ENCODE measurements around the gene ENTPD2.
"Not testable (repeated sequence)": the region's sequence is repeated elsewhere in the genome, so short reads cannot be mapped to it uniquely, and the experiment has no call there.

Gene ENTPD2

DNA sequence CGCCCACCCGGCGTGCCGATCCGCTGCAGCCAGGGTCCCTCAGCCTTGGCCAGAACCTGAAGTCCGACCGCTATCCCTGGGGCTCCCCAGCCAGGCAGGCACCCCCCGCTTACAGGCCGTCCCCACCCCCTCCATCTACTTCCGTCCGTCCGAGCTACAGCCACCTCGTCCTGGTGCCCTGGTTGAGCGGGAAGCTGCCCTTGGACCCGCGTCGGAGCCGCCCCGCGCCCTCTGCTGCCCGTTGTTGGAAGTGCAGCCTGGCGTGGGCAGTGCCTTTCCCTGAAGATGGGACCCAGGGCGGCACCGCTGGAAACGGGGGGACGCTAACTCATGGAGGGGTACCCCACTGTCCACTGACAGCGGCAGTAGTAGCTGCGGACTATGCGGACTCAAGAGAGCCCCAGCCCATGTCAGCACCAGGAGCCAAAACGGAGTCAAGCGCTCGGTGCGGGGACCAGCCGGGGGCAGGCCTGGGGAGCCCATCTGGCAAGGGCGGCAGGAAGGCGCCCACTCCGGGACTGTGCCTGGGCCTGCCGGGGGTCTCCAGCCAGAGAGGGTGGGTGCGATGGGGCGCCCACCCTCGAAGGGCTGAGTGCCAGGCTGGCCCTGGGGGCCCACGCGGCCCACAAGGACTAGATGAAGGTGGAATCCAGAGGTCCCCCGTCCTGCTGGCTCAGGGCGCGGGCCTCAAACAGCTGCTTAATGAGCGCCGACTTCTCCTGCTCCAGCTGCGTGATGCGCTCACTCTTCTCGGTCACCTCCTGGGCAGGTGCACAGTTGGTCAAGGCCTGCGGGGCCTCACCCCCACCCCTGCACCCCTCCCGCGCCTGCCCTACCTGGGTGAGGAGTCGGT, 10.4 kb upstream of the ENTPD2 start:
- DNase-seq (ENCODE audit: low spot score), result peak; percentile 56

DNA sequence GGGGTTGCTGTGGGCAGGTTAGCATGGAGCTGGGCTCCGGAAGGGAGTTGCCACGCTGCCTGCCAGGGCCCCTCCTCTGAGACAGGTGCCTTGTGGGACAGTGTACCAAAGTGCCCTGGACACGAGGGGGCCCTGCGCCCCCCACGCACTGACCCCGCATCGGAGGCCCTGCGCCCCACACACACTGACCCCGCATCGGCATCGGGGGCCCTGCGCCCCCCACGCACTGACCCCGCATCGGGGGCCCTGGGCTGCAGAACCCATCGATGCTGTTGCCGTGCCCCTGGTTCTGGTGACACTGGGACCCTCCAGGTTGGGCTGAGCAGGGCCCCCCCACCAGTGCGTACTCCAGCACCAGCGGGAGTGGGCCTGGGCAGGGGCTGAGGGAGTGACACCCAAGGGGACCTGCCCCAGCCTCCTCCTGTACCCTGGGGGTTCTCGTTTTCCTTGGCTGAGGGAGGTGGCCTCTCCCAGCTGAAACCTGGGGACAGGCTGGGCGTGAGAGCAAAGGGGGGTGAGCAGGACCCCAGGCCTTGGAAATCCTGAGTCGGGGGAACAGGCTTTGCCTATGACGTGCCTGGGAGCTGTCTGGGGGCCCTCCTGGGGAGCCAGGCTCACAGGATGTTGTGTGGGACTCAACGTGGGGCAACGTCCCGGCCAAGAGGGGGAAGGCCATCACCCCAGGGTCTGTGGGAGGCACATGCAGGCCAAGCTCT, 9.6 kb upstream of the ENTPD2 start:
- no peak for DNase-seq (ENCODE audit: low spot score)

DNA sequence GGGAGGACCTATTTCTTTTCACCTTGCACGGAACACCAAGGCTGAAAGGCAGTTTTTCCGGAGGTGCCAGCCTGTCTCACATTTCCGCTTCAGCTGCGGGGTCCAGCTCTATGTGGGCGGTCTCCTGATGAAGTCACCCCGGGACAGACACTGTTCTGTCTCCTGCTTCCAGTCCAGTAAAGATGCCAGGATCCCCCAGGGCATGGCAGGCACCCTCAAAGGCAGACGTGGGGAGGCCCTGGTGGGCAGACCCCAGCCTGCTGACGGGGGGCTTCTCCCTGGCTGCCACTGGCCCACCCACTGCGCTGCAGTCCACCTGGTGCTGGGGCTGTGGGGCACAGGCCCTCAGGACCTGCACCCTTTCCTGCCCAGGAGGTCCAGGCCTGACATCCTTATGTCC, 8.9 kb upstream of the ENTPD2 start:
- DNase-seq (ENCODE audit: low spot score), result not testable (repeated sequence)

DNA sequence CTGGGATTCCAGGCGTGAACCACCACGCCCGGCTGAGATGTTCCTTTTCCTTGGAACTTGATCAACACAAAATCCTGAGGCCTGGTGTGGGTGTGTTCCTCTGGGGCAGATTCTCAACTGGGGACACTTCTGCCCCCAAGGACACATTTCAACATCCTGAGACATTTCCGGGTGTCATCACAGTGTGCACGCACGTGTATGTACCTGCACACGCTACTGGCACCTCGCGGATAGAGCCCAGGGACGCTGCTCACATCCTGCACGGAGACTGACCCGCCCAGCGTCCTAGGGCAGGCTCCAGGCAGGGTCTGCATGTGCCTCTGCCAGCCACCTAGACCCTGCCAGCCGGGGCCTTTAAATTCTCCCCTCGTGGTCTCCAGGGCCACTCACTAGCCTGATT, 8.5 kb upstream of the ENTPD2 start:
- DNase-seq (ENCODE audit: low spot score), result no peak

DNA sequence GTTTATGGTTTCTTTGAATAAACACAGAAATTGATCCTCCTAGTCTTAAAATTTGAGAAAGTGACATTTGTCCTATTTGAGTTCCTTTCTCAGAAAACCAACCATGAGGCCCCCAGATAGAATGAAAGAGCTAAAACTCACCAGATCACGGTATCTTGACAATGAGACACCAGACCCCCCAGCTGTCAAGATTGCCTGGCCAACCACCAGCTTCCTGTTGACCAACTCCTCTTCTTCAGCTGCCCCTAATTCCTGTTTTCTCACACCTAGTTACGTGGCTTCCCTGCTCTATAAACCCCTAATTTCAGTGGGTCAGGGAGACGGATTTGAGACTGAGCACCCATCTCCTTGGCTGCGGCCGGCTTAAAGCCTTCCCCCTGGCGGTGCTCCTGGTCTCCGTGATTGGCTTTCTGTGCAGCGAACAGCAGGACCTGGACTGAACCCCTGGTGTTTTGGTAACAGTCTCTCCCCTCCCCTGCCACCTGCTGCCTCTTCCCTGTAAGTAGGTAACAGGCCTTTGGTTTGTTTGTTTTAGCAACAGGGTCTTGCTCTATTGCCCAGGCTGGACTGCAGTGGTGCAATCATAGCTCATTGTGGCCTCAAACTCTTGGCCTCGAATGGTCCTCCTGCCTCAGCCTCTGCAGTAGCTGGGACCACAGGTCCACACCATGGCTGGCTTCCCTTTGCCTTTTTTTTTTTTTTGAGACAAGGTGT, 4.8 kb upstream of the ENTPD2 start:
- DNase-seq (ENCODE audit: low spot score), result peak; percentile 58

DNA sequence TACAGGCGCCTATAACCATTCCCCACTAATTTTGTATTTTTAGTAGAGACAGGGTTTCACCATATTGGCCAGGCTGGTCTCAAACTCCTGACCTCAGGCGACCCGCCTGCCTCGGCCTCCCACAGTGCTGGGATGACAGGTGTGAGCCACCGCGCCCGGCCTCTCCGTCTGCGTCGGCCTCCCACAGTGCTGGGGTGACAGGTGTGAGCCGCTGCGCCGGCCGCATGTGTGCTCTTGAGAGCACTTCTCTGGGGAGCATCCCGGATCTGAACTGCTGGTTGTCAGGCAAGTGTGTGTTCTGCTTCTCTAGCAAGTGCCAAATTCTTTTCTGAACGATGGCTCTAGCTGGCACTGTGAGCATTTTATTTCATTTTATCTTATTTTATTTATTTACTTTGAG, 3.7 kb upstream of the ENTPD2 start:
- no peak for DNase-seq (ENCODE audit: low spot score)

DNA sequence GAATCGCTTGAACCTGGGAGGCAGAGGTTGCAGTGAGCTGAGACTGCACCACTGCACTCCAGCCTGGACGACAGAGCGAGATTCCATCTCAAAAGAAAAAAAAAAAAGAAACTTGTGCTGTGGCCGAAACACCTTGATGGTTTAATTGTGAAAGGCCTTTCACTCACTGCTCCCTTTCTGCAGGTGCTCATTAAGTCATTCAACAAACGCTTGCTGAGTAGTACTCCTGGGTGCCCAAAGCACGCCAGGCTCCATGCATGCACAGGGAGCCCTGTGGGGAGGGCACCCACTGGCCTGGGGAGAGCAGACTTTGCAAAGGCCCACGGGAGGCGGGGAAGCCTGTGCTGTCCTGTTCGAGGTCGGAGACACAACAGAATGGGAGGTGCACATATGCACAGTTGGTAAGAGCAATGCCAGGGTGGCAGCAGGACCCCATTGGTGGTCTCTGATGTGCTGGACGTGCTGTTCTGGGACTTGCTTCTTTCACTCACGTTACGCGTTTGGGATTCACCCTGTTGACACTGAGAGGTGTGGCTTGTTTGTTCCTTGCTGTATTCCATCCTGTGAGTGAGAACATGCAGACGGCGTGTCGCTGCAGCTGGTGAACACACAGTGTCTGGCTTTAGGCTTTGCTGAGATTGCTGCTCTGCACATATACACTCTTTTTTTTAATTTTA, 3.0 kb upstream of the ENTPD2 start:
- DNase-seq (ENCODE audit: low spot score), result no peak

DNA sequence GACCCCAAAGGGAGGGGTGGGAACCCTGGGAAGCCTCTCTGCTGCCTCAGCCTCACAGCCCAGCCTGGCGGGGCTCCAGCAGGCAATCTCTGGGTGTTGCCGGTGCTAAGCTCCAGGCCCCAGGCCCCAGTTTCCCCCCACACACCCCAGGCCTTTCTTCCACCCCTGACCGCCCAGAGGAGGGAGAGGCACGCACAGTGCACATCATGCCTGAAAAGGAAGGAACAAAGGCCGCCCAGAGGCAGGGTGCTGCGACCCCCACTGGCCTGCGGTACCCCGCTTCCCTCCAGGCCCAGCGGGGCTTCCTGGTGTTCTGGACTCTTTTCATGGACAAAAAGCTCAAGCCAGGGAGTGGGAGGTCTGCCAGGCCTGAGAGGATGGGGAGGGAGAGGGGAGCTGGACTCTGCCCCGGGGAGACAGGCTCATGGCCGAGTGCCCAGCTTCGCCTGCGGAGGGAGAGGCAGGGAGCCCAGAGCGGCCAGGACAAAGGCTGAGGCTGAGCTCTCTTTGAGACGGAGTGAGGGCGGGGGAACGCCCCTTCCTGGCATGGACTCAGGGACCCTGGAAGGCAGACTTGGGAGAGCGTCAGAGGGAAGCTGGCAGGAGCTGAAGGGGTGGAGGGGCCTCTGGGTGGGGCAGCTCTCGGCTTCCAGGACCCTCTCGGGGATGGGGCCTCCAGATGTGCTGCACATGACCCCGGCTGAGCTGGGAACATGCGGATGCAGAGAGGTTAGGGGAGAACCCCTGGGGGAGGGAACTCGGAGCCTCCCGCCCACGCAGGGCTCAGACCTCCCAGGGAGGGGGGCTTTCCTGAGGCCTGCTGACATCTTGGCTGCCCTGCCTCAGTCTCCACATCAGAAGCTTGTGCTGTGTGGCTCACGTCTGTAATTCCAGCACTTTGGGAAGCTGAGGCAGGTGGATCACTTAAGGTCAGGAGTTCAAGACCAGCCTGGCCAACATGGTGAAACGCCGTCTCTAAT, 1.8 kb upstream of the ENTPD2 start:
- no peak for DNase-seq (ENCODE audit: low spot score)

DNA sequence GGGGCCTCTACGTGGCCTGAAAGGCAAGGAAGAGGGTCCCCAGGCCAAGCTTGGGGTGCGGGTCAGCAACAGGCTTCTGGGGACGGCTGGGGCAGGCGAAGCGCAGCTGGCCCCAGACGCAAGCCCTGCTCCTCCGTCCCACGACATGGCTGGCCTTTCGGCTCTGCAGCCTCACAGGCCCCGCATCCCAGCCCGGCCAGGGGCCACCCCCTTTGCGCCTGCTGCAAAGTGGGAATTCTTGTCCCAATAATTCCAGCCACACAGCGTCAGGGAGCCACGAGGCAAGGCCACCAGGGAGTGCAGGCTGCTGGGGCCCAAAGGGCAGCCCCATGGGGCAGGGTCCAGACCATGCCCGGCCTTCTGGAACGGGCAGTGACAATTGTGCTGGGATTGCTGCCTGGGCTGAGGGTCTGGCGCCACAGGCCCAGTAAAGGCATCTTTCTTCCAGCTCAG, 1.1 kb upstream of the ENTPD2 start:
- DNase-seq (ENCODE audit: low spot score), result no peak

DNA sequence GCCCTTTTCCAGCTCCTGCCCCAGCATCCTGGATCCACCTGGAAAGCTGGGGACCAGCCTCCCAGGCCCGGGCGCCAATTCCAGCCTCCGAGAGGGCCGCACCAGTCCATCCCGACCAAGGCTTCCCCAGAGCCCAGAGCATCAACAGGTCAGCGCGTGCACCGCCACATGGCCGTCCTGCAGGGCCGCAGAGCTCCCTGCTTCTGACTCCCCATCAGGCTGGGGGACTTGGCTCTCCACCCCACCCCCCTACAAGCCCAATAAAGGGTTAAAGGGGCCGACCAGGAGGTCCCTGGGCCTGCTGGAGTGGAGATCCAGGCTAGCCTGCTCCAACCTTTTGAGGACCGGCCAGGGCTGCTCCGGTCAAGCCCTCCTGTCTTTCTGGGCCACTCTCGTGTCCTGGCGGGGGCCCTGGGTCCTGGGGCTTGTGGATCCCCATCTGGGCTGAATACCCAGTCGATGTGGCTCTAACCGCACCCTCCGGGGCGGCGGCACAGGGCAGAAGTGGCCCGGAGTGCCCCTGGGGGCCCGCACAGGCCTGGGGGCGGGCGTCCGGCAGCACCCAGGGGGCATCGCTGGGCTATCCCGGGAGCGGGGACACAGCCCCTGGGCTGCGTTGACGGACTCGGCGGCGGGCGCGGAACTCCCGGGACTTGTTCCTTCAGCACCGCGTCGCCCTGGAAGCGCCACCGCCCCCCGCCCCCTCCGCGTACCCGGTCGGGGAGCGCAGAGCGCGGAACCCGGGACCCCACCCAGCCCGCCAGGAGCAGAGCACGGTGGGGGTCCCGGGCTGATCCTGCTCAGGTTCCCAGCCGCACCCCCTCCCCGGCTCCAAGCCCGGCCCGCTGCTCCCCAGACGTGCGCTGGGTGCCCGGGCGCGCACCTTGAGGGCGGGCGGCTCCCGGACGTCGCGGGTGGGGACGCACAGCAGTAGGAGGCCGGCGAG, 590 bp downstream of the ENTPD2 start:
- no peak for DNase-seq (ENCODE audit: low spot score)

DNA sequence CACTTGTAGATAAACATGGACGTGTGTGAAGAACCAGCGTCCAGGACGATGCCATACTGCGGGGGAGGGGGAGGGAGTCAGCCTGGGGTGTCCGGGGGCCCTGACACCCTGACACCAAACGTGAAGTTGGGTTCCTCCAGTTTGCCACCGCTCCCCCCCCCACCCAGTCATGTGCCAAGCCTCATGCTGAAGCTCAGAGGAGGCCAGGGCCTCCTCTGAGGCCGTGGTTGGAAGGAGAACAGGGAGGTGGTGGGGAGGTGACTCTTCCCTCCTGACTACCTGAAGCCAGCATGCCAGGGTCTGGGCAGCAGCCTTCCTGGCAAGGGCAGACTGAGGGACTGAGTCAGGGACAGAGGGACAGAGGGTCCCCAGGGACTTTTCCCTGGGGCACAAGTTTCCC, 1.6 kb downstream of the ENTPD2 start:
- no peak for DNase-seq (ENCODE audit: low spot score)

DNA sequence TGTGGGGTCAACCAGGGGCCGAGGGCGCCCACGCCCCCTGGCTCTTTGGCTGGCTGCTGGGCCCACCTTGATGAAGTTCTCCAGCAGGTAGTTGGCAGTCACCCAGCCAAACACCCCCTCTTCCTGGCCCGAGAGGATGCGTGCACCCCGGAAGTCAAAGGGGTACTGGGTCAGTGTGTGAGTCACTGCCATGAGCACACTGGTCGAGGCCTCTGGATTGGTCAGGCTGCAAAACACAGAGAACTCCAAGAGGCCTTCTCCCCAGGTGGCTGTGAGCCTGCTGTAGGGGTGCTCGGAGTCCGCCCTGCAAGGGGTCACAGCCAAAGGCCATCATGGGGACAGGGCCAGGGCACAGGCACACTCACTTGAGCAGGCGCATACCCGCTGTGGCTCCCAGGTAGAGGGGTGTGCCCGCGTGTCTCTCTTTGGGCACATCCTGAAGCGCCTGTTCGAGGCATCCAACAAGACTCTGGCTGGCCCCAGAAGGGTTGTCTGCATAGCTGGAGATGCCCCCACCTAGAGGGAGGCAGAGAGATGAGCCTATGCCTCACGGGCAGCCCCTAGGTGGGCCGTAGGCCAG, 2.6 kb downstream of the ENTPD2 start:
- no peak for DNase-seq (ENCODE audit: low spot score)

DNA sequence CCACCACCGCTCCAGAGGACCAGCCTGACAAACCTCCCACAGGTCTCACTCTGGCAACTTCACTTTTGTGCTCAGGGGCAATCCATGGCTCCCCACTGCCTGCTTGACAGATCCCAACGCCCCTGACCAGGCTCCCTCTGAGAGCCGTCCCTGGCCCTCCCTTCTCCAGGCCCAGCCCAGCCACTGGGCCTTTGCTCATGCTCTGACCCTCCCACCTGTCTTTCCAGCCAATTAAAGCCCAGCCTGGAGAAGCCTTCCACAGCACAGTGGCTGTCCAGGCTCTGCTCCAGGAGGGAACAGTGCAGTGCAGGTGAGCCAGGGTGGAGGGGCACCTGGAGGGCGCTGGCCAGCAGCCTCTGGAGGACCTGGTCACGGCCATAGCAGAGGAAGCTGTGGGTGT, 3.3 kb downstream of the ENTPD2 start:
- no peak for DNase-seq (ENCODE audit: low spot score)

DNA sequence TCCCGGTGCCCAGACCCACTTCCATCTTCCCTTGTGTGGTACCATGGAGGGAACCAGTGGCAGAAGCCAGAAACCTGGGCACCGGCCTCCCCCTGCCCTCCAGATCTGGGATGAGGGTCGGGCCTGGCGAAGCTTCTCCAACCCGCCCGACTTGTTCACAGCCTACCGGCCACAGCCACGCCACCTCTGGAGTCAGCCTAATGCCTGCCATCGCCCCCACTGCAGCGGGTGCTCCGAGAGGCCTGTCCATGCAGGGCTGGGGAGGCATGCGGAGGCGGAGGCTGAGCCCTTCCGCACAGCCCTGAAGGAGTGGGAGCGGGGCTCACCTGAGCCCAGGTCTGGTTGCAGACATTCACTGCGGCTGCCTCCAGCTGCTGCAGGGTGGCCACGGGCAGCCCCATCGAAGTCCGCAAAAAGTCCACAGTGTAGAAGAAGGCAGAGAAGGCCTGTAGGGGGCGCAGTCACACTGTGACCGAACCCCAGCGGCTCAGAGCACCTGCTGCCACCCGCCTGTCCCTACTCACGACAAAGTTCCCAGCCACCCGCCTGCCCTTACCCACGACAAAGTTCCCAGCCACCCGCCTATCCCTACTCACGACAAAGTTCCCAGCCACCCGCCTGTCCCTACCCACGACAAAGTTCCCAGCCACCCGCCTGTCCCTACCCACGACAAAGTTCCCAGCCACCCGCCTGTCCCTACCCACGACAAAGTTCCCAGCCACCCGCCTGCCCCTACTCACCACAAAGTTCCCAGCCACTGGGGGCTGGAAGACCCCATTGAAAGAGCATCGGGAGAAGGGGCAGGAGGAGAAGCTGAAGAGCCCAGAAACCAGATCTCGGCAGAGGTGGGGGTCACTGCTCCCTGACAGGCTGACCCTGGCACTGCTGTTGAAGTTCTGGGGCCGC, 4.1 kb downstream of the ENTPD2 start:
- peak; percentile 95 for DNase-seq (ENCODE audit: low spot score)

DNA sequence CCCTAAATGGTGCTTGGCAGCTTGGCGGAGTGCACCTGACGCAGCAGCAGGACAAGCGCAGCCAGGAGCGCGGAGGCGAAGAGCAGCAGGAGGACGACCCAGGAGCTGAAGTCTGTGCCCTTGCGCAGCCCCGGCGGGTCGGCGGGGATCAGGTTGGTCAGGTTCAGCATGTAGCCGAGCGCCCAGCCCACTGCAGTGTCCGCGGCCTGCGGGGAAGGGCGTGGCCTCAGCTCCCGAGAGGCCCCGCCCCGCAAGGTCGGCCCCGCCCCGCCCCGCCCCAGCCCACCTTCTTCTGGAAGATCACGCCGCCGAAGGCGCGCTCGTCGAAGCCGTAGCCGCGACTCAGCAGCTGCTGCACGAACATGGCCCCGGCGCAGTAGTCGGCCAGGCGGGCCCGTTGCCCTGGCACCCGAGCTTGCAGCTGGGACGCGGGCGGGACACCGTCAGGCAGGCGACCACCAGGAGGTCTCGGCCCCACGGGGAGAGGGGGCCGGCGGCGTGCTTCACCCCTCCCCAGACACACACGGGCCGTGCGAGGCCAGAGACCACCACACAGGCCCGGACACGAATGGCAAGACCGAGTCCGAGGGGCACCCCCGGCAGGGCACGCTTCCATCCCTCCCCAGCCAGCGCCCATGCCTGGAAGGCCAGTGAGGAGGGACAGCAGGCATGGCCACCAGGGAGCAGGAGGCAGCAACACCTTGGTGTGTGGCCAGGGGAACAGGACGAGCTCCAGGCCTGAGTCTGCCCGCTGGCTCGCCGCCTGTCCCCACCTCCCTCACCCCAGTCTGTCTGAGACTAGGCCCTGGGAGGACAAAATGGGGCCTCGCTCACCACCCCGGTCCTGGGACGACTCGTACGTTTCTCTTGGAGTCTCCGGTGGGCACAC, 5.0 kb downstream of the ENTPD2 start:
- DNase-seq (ENCODE audit: low spot score), result no peak

DNA sequence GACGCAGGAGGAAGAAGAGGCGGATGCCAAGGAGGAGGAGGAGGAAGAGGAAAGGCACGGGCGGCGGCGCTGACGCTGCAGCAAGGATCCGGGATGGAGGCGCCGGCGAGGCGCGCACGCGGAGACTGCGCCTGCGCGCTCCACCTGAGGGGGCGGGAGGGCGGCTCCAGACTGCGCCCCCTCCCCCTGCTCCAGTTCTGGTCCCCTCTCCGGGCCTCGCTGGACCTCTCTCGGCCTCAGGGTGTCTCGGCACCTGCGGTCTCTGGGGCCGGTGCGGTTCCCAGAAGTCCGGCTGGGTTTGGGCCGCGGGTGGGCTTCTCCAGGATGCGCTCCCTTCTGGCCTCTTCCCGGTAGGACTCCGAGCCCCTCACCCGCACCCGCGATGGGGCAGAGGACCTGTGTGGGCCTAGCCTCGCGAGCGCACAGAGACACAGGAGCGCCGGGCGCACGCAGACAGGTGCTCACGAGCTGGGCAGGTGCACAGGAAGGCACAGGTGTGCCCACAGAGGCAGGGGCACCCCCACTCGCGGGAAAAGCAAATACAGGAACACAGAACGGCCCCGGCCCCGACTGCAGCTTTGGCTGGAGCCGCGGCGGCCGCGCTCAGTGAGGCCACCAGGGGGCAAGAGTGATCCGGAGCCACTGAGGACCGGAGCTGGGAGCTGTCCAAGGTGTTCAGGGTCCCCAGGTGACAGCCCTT, 7.6 kb downstream of the ENTPD2 start, which contains the start of gene NPDC1:
TSS of gene NPDC1 (minus strand) at position 90 of the 700 bp plus-strand sequence. CDS start 188 bp downstream, outside the sequence.
- DNase-seq (ENCODE audit: low spot score), result peak; percentile 84
